HEK293 (cell line): ENCODE data around the gene GNS.

Source experiments
- CTCF ChIA-PET: fragments of 350-600 bp; formaldehyde crosslinking; extraction: SDS; loops from one replicate; lab custom pipeline; 2021; ENCODE audit warnings: antibody characterized with exemption; lab: Yijun Ruan, JAX
- POLR2A ChIA-PET: fragments of 300-600 bp; formaldehyde crosslinking; extraction: SDS; loops from one replicate; lab custom pipeline; 2020; ENCODE audit warnings: antibody characterized with exemption, inconsistent platforms; lab: Yijun Ruan, JAX
- H3K27ac ChIP-seq: fragments of 200-500 bp; sonication (Bioruptor generic); 2 replicates; pipeline ENCODE4 v1.5.1; 2014; ENCODE audit warnings: low read depth, low read length, control low read depth, inconsistent platforms; ENCODE audit errors: extremely low read depth
- H3K36me3 ChIP-seq, 2 experiments: fragments of 200-500 bp in 1 of 2; sonication (Bioruptor generic) in 1 of 2; 1 replicate in 1 of 2; 2 replicates in 1 of 2; pipeline ENCODE4 v1.5.1; 2014 to 2017; ENCODE audit warnings: inconsistent platforms in 2 of 2, low read length in 2 of 2; ENCODE audit not compliant: control insufficient read depth in 2 of 2, insufficient read depth in 1 of 2
- H3K4me1 ChIP-seq: fragments of 200-500 bp; sonication (Bioruptor generic); 2 replicates; pipeline ENCODE4 v1.5.1; 2014; ENCODE audit warnings: mild to moderate bottlenecking, low read length, inconsistent platforms; ENCODE audit not compliant: control insufficient read depth, insufficient read depth
- H3K4me3 ChIP-seq: 2 replicates; pipeline ENCODE4 v1.5.1; 2011; ENCODE audit warnings: low read depth, mild to moderate bottlenecking, control low read depth, low read length, moderate library complexity
- H3K9me3 ChIP-seq: fragments of 200-500 bp; sonication (Bioruptor generic); 2 replicates; pipeline ENCODE4 v1.5.1; 2014; ENCODE audit warnings: low read depth, low read length, inconsistent platforms; ENCODE audit not compliant: control insufficient read depth, insufficient read depth
- BCL11B ChIP-seq: fragments of 450-650 bp; formaldehyde crosslinking; IDR thresholded peaks from 2 replicates; pipeline ENCODE4 v1.5.1; 2016; ENCODE audit warnings: low read depth, missing biosample characterization, missing genetic modification characterization
- EGR2 ChIP-seq: fragments of 450-650 bp; formaldehyde crosslinking; IDR thresholded peaks from 2 replicates; pipeline ENCODE4 v1.5.1; 2016; ENCODE audit warnings: low read depth, missing biosample characterization, missing genetic modification characterization
- GLI4 ChIP-seq: fragments of 450-650 bp; formaldehyde crosslinking; IDR thresholded peaks from 2 replicates; pipeline ENCODE4 v1.5.1; 2016; ENCODE audit warnings: missing biosample characterization, missing genetic modification characterization
- KLF10 ChIP-seq: fragments of 450-650 bp; IDR thresholded peaks from 2 replicates; pipeline ENCODE4 v1.5.1; 2018; ENCODE audit warnings: missing biosample characterization, mild to moderate bottlenecking, missing genetic modification characterization
- TRIM28 ChIP-seq: IDR thresholded peaks from 2 replicates; pipeline ENCODE4 v1.6.1; 2011; ENCODE audit warnings: low read length, control low read depth, borderline replicate concordance
- ZBTB1 ChIP-seq: fragments of 450-650 bp; formaldehyde crosslinking; IDR thresholded peaks from 2 replicates; pipeline ENCODE4 v1.5.1; 2016; ENCODE audit warnings: missing biosample characterization, missing genetic modification characterization
- ZBTB20 ChIP-seq: fragments of 450-650 bp; formaldehyde crosslinking; IDR thresholded peaks from 2 replicates; pipeline ENCODE4 v1.5.1; 2016; ENCODE audit warnings: missing biosample characterization, missing genetic modification characterization
- ZEB2 ChIP-seq: fragments of 450-650 bp; formaldehyde crosslinking; IDR thresholded peaks from 2 replicates; pipeline ENCODE4 v1.5.1; 2016; ENCODE audit warnings: missing biosample characterization, missing genetic modification characterization
- ZFHX2 ChIP-seq: fragments of 450-650 bp; formaldehyde crosslinking; conservative IDR thresholded peaks from 2 replicates; pipeline ENCODE4 v1.5.1; 2016; ENCODE audit warnings: missing biosample characterization, missing genetic modification characterization
- ZNF10 ChIP-seq: fragments of 450-650 bp; formaldehyde crosslinking; IDR thresholded peaks from 2 replicates; pipeline ENCODE4 v1.5.1; 2017; ENCODE audit warnings: missing biosample characterization, missing genetic modification characterization
- ZNF214 ChIP-seq: fragments of 450-650 bp; formaldehyde crosslinking; IDR thresholded peaks from 2 replicates; pipeline ENCODE4 v1.5.1; 2017; ENCODE audit warnings: missing biosample characterization, mild to moderate bottlenecking, missing genetic modification characterization, borderline replicate concordance
- ZNF223 ChIP-seq: fragments of 450-650 bp; formaldehyde crosslinking; IDR thresholded peaks from 2 replicates; pipeline ENCODE4 v1.5.1; 2016; ENCODE audit warnings: missing biosample characterization, missing genetic modification characterization
- ZNF292 ChIP-seq: fragments of 450-650 bp; formaldehyde crosslinking; IDR thresholded peaks from 2 replicates; pipeline ENCODE4 v1.5.1; 2016; ENCODE audit warnings: low read depth, missing biosample characterization, missing genetic modification characterization, borderline replicate concordance
- ZNF335 ChIP-seq: fragments of 450-650 bp; formaldehyde crosslinking; conservative IDR thresholded peaks from 2 replicates; pipeline ENCODE4 v1.5.1; 2016; ENCODE audit warnings: missing biosample characterization, missing genetic modification characterization
- ZNF391 ChIP-seq: fragments of 450-650 bp; formaldehyde crosslinking; IDR thresholded peaks from 2 replicates; pipeline ENCODE4 v1.5.1; 2016; ENCODE audit warnings: low read depth, missing biosample characterization, missing genetic modification characterization, borderline replicate concordance
- ZNF394 ChIP-seq: fragments of 450-650 bp; formaldehyde crosslinking; IDR thresholded peaks from 2 replicates; pipeline ENCODE4 v1.5.1; 2016; ENCODE audit warnings: missing biosample characterization, missing genetic modification characterization, mild to moderate bottlenecking, moderate library complexity, borderline replicate concordance
- ZNF416 ChIP-seq: fragments of 450-650 bp; formaldehyde crosslinking; IDR thresholded peaks from 2 replicates; pipeline ENCODE4 v1.5.1; 2016; ENCODE audit warnings: missing biosample characterization, missing genetic modification characterization
- ZNF426 ChIP-seq: fragments of 450-650 bp; formaldehyde crosslinking; IDR thresholded peaks from 2 replicates; pipeline ENCODE4 v1.5.1; 2017; ENCODE audit warnings: missing biosample characterization, missing genetic modification characterization, mild to moderate bottlenecking, inconsistent platforms, moderate library complexity
- ZNF514 ChIP-seq: fragments of 450-650 bp; formaldehyde crosslinking; IDR thresholded peaks from 2 replicates; pipeline ENCODE4 v1.5.1; 2016; ENCODE audit warnings: missing biosample characterization, missing genetic modification characterization
- ZNF560 ChIP-seq: fragments of 450-650 bp; formaldehyde crosslinking; IDR thresholded peaks from 2 replicates; pipeline ENCODE4 v1.5.1; 2017; ENCODE audit warnings: missing biosample characterization, missing genetic modification characterization, borderline replicate concordance
- ZNF571 ChIP-seq: fragments of 450-650 bp; formaldehyde crosslinking; IDR thresholded peaks from 2 replicates; pipeline ENCODE4 v1.5.0; 2017; ENCODE audit warnings: missing biosample characterization, missing genetic modification characterization
- ZNF585B ChIP-seq: fragments of 450-650 bp; formaldehyde crosslinking; IDR thresholded peaks from 2 replicates; pipeline ENCODE4 v1.5.1; 2016; ENCODE audit warnings: missing biosample characterization, missing genetic modification characterization
- ZNF600 ChIP-seq: fragments of 450-650 bp; formaldehyde crosslinking; IDR thresholded peaks from 2 replicates; pipeline ENCODE4 v1.5.1; 2016; ENCODE audit warnings: missing biosample characterization, missing genetic modification characterization
- ZNF621 ChIP-seq: fragments of 450-650 bp; formaldehyde crosslinking; IDR thresholded peaks from 2 replicates; pipeline ENCODE4 v1.5.1; 2017; ENCODE audit warnings: missing biosample characterization, missing genetic modification characterization
- ZNF629 ChIP-seq: fragments of 450-650 bp; formaldehyde crosslinking; IDR thresholded peaks from 2 replicates; pipeline ENCODE4 v1.5.1; 2017; ENCODE audit warnings: missing biosample characterization, missing genetic modification characterization
- ZNF654 ChIP-seq: fragments of 450-650 bp; formaldehyde crosslinking; IDR thresholded peaks from 2 replicates; pipeline ENCODE4 v1.5.1; 2016; ENCODE audit warnings: low read depth, missing biosample characterization, missing genetic modification characterization
- ZNF664 ChIP-seq: fragments of 450-650 bp; formaldehyde crosslinking; IDR thresholded peaks from 2 replicates; pipeline ENCODE4 v1.5.1; 2016; ENCODE audit warnings: missing biosample characterization, missing genetic modification characterization
- ZNF677 ChIP-seq: fragments of 450-650 bp; IDR thresholded peaks from 2 replicates; pipeline ENCODE4 v1.5.0; 2018; ENCODE audit warnings: missing biosample characterization, mild to moderate bottlenecking, missing genetic modification characterization, moderate library complexity
- ZNF707 ChIP-seq: fragments of 450-650 bp; formaldehyde crosslinking; IDR thresholded peaks from 2 replicates; pipeline ENCODE4 v1.5.1; 2016; ENCODE audit warnings: missing biosample characterization, missing genetic modification characterization
- ZNF768 ChIP-seq: fragments of 450-650 bp; formaldehyde crosslinking; IDR thresholded peaks from 2 replicates; pipeline ENCODE4 v1.5.1; 2018; ENCODE audit warnings: missing biosample characterization, mild to moderate bottlenecking, missing genetic modification characterization
- ZSCAN23 ChIP-seq: fragments of 450-650 bp; formaldehyde crosslinking; IDR thresholded peaks from 2 replicates; pipeline ENCODE4 v1.5.1; 2016; ENCODE audit warnings: missing biosample characterization, missing genetic modification characterization
- TF ChIP-seq, protein P1 (sequence below): fragments of 450-650 bp; formaldehyde crosslinking; IDR thresholded peaks from 2 replicates; pipeline ENCODE4 v1.5.1; 2016; ENCODE audit warnings: missing biosample characterization, missing genetic modification characterization
- TF ChIP-seq, protein P2 (sequence below): fragments of 450-650 bp; formaldehyde crosslinking; IDR thresholded peaks from 2 replicates; pipeline ENCODE4 v1.5.1; 2016; ENCODE audit warnings: missing biosample characterization, missing genetic modification characterization
- TF ChIP-seq, protein P3 (sequence below): fragments of 450-650 bp; formaldehyde crosslinking; IDR thresholded peaks from 2 replicates; pipeline ENCODE4 v1.5.1; 2017; ENCODE audit warnings: missing biosample characterization, missing genetic modification characterization

GNS gene

DNA sequence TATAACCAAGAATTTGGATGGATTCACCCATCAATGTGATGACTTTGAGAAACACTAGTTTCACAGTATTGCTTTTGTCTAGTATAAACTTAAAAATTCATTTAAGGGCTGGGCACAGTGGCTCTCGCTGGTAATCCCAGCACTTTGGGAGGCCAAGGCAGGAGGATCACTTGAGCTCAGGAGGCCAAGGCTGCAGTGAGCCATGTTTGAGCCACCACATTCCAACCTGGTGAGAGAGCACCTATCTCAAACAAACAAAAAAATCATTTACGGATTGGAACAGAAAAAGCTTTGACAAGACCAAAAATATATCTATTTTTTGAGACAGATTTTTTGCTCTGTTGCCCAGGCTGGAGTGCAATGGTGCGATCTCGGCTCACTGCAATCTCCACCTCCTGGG is 27.5 kb downstream of the GNS start:
- H3K27ac ChIP-seq = no peak overlapping the region
- CTCF ChIA-PET = interaction anchor here (0.6 kb wide), 1 partner anchor 28 kb away, joined by 3 read pairs; no protein-coding TSS in a partner anchor
- no peak overlapping the region for H3K4me3 ChIP-seq
- no peaks in the 10 kb centered on the region for H3K9me3 ChIP-seq
- POLR2A ChIA-PET = no interaction called here
- no peaks in the 10 kb centered on the region for H3K4me1 ChIP-seq
- H3K36me3 ChIP-seq = peaks cover 4 to 39% of the 10 kb centered on the region in 2 experiments
- TF ChIP-seq ZNF585B (no peak), ZNF426 (no peak), BCL11B (no peak), ZSCAN23 (tag by site-specific recombination) (no peak), ZNF214 (tag by site-specific recombination) (no peak), ZNF223 (tag by site-specific recombination) (no peak), ZNF394 (tag by site-specific recombination) (no peak), ZNF560 (tag by site-specific recombination) (no peak), ZNF391 (tag by site-specific recombination) (no peak), KLF10 (tag by site-specific recombination) (no peak), ZNF621 (tag by site-specific recombination) (no peak), ZNF677 (no peak), ZNF416 (tag by site-specific recombination) (no peak), TRIM28 (no peak), ZBTB1 (tag by site-specific recombination) (no peak), ZNF629 (no peak), ZFHX2 (tag by site-specific recombination) (no peak), ZNF600 (no peak), ZNF654 (tag by site-specific recombination) (no peak)
- TF ChIP-seq, protein P1, sequence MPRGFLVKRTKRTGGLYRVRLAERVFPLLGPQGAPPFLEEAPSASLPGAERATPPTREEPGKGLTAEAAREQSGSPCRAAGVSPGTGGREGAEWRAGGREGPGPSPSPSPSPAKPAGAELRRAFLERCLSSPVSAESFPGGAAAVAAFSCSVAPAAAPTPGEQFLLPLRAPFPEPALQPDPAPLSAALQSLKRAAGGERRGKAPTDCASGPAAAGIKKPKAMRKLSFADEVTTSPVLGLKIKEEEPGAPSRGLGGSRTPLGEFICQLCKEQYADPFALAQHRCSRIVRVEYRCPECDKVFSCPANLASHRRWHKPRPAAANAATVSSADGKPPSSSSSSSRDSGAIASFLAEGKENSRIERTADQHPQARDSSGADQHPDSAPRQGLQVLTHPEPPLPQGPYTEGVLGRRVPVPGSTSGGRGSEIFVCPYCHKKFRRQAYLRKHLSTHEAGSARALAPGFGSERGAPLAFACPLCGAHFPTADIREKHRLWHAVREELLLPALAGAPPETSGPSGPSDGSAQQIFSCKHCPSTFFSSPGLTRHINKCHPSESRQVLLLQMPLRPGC (tag by site-specific recombination) = no peak

DNA sequence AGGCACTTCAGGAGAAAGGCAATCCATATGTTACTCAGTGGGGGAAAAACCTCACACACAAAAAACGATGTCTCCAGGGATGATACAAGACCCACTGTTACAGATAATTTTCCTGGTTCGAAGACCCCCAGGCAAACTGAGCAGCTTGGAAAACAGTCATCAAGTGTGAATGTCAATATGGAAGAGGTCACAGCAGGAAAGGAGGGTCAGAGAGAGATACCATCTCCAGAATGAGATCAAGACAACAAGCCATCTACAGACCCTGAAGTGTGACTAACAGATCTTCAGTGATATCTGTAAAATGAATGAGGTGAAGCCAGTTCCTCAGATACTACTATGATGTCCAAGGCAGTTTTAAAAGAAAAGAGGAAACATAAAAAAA is 28.6 kb downstream of the GNS start:
- H3K4me1 ChIP-seq = no peaks in the 10 kb centered on the region
- CTCF ChIA-PET = interaction anchor here (0.8 kb wide), 1 partner anchor 71 kb away, joined by 4 read pairs; no protein-coding TSS in a partner anchor
- POLR2A ChIA-PET = interaction anchor here (0.6 kb wide), 1 partner anchor 1109 kb away, joined by 3 read pairs; no protein-coding TSS in a partner anchor
- no peak overlapping the region for H3K4me3 ChIP-seq
- H3K9me3 ChIP-seq = no peaks in the 10 kb centered on the region
- TF ChIP-seq ZNF707 (no peak), ZNF426 (no peak), EGR2 (tag by site-specific recombination) (no peak), ZNF514 (tag by site-specific recombination) (no peak), ZNF10 (tag by site-specific recombination) (no peak), ZNF292 (no peak), ZNF571 (tag by site-specific recombination) (no peak), ZBTB20 (tag by site-specific recombination) (no peak), ZNF600 (no peak), ZNF664 (tag by site-specific recombination) (no peak), GLI4 (tag by site-specific recombination) (no peak), ZEB2 (tag by site-specific recombination) (no peak), ZNF335 (tag by site-specific recombination) (no peak), ZNF768 (tag by site-specific recombination) (no peak)
- TF ChIP-seq, protein P2, sequence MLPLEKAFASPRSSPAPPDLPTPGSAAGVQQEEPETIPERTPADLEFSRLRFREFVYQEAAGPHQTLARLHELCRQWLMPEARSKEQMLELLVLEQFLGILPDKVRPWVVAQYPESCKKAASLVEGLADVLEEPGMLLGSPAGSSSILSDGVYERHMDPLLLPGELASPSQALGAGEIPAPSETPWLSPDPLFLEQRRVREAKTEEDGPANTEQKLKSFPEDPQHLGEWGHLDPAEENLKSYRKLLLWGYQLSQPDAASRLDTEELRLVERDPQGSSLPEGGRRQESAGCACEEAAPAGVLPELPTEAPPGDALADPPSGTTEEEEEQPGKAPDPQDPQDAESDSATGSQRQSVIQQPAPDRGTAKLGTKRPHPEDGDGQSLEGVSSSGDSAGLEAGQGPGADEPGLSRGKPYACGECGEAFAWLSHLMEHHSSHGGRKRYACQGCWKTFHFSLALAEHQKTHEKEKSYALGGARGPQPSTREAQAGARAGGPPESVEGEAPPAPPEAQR (tag by site-specific recombination) = no peak
- TF ChIP-seq, protein P3, sequence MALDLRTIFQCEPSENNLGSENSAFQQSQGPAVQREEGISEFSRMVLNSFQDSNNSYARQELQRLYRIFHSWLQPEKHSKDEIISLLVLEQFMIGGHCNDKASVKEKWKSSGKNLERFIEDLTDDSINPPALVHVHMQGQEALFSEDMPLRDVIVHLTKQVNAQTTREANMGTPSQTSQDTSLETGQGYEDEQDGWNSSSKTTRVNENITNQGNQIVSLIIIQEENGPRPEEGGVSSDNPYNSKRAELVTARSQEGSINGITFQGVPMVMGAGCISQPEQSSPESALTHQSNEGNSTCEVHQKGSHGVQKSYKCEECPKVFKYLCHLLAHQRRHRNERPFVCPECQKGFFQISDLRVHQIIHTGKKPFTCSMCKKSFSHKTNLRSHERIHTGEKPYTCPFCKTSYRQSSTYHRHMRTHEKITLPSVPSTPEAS (tag by site-specific recombination) = no peak
- no peak overlapping the region for H3K27ac ChIP-seq
- H3K36me3 ChIP-seq = peaks cover 4 to 28% of the 10 kb centered on the region in 2 experiments
